Measurements from ENCODE around the gene ACBD3. TPM values are rescaled to one million over a fixed set of nuclear protein-coding genes. Genes with fewer than 3 reads are reported as not detected.
A peak's percentile ranks its signal among the peaks of the same experiment; 100 is the strongest.

The ACBD3 gene
- total RNA-seq, result 42.3 TPM
- long read RNA-seq, transcript ACBD3-201 (8 exons, 3,573 nt), result major isoform, 46 of 71 reads
- long read RNA-seq, partial matches to known transcripts, result 14 of 71 reads
- long read RNA-seq, other reads (novel, unspliced or antisense), result 11 of 71 reads

DNA sequence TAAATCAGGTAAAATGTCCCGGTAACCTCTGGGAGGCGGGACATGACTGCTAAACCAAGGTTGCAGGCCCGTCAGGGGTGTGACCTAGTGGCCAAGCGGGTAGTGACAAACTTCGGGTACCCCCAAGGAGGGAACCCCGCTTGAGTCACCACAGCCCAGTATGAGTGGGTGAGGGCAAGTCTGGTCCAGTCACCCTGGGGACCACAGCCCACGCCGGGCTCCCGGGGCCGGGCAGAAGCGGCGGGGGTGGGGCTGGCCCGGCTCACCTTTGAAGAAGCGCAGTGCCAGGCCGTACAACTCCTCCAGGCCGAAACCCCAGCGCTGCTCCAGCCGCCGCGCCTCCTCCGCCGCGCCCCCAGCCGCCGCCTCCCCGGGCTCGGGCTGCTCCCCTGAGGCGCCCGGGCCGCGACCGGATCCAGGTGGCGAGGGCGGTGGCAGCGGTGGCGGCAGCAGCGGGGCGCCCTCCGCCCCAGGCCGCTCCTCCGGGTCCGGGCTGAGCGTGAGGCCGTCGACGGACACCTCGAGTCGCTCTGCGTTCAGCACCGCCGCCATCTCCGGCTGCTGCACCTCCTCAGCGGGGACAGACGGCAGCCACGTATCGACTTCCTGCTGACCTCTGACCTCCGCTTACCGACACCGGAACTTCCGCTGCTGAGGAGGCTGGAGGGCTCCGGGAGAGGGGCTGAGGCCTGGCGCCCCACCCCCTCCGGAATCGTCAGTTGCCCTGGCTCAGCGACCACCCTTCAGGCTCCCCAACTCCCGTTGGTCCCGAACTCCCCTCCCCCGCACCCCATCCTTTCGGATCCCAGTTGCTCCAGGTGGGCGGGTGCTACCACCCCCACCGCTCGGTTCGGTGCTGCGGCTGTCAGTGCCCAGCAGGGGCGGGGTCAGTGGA, at the start of gene ACBD3:
Gene ACBD3, minus strand, starts transcription at position 618 of the 895 bp plus-strand sequence. Its CDS starts 66 bp downstream, at position 552.
- intact Hi-C loops (cut with DNase I), result loop anchor here (5.0 kb wide), 1 partner anchor 124 kb away; the partner anchor contains the start of gene H3-3A
- peak; percentile 95 for DNase-seq (ENCODE audit: low spot score)

DNA sequence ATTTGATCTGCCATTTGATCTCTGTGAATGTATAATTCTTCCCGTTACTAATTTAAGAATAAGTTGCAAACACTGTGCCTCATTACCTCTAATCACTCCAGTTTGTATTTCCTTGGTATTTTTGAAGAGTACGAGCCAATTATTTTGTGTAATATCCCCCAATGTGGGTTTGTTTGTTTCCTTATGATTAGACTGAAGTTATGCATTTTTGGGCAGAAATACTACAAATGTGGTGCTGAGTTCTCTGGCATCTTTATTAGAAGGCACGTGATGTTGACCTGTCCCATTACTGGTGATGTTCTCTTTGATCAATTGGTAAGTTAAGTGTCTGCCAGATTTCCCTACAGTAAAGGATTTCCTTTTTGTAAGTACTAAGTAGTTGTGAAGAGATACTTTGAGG, 47.3 kb upstream of the ACBD3 start:
- intact Hi-C loops (cut with DNase I), result no loop called here
- DNase-seq (ENCODE audit: low spot score), result no peak

DNA sequence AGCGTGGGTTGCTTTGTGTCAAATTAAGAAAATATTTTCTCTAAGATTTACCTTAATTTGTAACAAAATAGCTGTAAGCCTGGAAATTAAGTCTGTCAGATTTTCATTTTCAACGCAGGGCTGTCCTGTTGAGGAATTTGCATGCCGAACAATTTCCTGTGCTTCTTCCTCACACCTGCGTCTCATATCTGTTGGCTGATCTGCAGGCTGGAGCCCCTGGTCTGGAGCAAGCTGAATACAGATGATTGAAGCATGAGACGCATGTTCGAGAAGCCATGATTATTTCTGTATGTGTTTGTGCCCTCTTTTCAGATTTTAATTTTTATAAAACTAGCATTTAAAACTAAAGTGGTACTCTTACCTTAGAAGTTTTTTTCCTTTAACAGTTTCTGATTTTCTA, 46.8 kb upstream of the ACBD3 start:
- intact Hi-C loops (cut with DNase I), result no loop called here
- DNase-seq (ENCODE audit: low spot score), result no peak

DNA sequence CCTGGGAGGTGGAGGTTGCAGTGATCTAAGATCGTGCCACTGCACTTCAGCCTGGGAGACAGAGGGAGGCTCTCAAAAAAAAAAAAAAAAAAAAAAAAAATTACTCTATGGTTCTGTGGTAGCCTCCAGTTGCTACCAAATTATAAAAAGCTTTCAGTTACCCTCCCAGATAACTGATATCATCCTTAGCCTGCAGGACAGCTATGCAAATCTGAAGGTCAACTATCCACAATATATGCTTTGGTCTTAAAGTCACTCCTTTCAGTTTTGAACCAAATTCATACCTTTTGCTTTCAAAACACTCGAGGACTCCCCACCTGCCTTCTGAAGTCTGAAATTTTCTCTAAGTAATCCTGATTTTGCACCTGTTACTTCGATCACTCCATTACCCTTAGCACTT, 40.1 kb upstream of the ACBD3 start:
- no peak for DNase-seq (ENCODE audit: low spot score)
- intact Hi-C loops (cut with DNase I), result no loop called here

DNA sequence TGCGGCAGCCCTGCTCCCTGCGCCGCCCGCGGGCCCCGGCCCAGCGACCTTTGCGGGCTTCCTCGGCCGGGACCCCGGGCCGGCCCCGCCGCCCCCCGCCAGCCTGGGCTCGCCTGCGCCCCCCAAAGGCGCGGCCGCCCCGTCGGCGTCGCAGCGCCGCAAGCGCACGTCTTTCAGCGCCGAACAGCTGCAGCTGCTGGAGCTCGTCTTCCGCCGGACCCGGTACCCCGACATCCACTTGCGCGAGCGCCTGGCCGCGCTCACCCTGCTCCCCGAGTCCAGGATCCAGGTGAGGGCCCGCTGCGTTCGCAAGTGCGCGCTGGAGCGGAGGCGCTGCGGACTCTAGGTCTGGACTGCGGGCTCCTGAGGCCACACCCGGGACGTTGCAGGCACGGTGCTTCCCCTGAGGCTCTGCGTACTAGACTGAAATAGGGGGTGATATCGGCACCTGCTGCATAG, 37.3 kb upstream of the ACBD3 start:
- no peak for DNase-seq (ENCODE audit: low spot score)
- intact Hi-C loops (cut with DNase I), result no loop called here

DNA sequence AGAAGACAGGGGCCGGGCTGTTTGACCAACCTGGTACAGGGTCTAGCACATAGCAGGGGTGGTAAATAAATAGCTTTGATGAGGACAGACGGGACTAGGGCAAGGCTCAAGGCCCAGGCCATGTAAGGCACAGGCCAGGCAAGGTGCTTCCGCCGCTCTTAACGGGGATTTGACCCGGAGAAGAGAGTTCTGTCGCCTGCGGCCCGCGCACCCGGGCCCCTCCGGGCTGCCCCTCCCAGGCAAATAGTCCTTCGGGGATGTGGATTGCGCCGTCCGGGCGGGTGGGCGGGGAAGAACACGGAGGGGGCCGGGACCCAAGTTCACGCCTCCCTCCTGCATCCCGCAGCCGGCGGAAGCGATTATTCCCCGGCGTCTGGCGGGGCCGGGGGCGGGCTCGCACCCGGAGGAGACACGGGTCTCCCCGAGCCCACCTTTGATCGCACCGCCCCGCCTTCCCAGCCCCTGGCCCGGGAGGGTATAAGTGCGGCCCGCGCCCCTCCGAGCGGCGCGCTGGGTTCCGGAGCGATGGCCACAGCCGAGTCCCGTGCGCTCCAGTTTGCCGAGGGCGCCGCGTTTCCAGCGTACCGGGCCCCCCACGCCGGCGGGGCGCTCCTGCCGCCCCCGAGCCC, 36.7 kb upstream of the ACBD3 start, which contains the start of gene MIXL1:
Gene MIXL1, plus strand, starts transcription at position 508 of the 629 bp plus-strand sequence. Its CDS starts 18 bp downstream, at position 526.
- DNase-seq (ENCODE audit: low spot score), result no peak
- intact Hi-C loops (cut with DNase I), result no loop called here

DNA sequence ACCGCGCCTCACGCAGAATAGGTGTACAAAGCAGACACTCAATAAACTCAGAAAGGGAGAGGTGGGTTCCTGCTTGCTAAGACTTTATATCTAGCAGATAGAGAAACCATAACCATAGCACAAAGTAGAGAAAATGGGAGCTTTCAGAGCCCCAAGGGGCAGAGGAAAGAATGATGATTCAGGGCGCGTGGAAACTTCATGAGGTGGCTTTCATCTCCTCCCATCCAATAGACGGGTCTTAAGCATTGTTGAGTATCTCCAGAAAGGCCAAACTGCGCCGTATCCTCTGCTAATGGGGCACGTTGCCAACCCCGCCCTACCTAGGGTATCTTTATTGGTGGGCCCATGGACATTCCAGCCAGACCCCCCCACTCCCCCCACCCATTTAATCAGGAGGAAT, 36.1 kb upstream of the ACBD3 start:
- intact Hi-C loops (cut with DNase I), result no loop called here
- no peak for DNase-seq (ENCODE audit: low spot score)

DNA sequence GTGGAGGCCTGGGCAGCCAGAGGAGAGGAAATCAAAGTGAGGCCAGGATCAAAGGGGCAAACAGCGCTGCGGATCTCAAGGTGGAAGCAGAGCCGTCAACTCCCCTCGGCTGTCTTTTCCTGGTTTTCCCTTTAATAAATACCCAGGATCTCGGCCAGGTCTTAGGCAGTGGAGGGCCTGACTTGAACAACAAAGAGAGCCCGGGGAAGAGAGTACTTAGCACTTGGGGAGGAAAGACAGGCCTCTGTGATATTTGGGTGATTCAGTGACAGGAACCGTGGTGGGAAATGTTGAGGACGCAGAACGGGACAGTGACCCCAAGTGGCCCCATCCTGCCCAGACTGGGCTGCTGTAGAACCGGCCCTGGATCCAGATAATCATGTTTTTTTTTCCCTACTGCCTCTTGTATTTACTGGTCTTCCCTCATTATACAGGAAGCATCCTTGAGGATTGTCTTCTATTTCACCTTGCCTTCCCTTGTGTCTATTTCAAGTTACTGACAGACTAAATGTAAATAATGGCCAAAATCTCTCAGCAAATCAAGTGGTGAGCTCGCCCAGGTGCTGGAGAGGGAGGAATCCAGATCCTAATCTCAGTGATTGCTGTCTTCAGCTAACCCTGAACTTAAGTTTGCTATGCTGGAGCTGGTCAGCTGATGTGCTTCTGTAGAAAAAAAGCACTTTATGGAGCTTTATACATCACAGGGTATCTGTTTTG, 34.1 kb upstream of the ACBD3 start:
- no peak for DNase-seq (ENCODE audit: low spot score)
- intact Hi-C loops (cut with DNase I), result no loop called here

DNA sequence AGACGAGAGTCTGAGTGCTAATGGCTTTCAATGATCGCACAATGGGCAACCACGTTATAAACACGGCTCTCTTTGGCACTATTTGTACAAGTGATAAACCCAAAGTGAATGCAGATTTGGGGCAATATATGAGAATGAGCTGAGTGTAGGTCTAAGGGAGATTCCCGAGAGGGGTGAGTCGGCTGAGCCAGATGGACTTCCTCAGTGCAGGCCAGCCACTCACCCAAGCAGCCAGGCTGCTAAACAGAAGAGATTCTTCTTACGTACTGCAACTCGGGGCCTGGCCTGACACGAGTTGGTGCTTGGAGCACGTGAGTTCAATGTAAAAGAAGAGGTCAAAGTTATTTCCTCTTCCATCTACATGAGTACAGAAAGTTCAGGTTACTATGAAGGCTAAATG, 30.7 kb upstream of the ACBD3 start:
- DNase-seq (ENCODE audit: low spot score), result no peak
- intact Hi-C loops (cut with DNase I), result no loop called here

DNA sequence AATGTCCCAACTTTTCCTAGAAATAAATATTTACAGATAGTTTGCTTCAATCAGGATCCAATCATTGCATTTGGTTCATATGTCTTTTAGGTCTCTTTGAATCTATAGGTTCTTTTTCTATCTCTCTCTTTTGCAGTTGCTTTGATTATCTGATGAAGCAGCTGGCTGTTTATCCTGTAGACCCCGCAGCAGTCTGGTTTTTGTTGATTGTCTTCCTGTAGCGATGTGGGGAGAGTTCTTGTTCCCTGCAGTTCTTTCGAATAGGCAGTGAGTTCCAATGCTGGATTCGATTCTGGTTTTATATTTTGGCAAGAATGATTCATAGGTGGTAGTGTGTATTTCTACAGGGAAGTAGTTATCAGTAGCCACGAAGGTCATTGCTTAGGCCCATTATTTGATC, 29.5 kb upstream of the ACBD3 start:
- DNase-seq (ENCODE audit: low spot score), result no peak
- intact Hi-C loops (cut with DNase I), result no loop called here

DNA sequence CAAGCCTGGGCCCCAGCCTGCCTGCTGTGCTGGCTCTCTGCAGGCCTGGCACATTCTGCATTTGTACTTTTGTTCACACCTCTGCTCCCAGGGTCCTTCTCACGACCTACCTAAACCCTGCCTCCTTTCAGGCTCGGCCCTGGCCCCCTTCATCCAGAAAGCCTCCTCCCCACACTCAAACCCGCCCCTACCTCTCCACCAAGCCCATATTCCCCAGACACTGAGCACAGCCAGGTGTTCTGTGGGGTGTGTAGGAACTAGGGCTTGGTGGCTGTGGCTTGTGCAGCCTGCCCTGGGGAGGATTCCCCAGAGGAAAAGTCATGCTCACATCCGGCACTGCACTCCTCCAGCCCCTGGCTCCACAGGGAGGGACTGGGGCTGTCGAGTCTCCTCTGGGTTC, 28.7 kb upstream of the ACBD3 start:
- DNase-seq (ENCODE audit: low spot score), result no peak
- intact Hi-C loops (cut with DNase I), result no loop called here

DNA sequence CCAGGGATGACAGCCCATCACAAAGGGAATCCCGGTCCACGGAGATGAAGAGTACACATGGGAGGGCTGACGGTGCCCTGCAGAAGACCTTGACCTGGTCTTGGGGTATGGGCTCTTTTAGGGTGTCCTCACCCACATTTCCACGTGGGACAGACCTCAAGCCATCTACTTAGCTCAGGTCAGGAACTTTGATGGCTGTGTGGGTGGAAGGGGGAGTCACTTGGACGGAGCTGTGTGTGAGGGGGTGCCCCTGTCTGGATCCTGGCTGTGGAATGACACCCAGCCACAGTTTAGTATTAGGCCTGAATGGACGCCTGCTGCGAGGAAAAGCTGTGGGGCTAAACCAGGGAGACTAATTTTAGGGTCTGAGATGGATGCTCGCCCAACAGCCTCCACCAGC, 26.0 kb upstream of the ACBD3 start:
- DNase-seq (ENCODE audit: low spot score), result no peak
- intact Hi-C loops (cut with DNase I), result no loop called here

DNA sequence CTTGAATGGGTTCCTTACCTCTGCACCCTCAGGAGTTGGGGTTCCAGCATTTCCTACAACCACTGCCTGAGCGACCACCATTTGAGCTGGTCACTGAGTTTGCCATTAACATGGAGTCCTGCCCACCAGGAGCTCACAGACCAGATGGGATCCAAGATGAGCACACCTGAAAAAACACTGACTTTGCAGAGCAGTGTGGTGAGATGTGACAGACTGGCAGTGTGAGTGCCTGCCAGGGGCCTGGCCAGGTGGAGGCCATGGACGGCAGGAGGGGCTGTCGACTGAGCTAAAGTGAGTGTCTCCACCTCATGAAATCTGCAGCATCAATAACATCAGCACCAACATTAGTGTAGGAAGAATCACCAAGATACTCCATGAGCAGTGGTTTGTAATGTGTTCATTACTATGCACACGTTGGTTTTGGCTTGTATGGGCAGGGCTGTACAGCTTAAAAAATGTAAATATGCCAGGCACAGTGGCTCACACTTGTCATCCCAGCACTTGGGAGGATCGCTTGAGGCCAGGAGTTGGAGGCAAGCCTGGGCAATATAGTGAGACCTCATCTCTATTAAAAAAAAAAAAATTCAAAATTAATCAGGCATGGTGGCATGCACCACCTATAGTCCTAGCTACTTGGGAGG, 24.8 kb upstream of the ACBD3 start:
- DNase-seq (ENCODE audit: low spot score), result no peak
- intact Hi-C loops (cut with DNase I), result no loop called here

DNA sequence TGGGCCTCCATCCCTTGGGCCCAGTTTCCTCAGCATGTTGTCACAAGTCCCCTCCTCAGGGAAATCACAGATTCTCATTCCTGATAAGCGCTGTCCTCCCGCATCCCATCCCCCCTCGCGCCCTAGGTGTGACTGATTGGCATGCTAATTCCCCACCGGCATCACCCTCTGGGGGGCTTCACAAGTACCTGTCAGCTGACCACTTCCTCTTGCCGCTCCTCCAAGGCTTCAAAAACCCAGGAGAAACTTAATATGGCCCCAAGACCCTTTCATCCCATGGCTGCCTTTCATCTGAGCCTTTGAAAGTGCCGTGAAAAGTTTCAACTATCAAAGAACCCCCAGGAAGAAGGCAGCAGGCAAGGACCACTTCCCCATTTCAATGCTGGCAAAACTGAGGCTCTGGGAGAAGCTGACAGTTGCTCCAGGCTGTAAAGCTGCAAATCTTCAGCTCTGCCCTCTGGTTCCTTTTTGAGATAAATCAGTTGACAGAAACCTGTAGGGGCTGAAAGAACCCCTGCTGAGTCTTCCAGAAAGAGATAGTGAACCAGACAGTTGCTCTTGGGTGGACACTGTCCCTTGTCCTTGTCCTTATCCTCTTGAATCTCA, 24.1 kb upstream of the ACBD3 start:
- no peak for DNase-seq (ENCODE audit: low spot score)
- intact Hi-C loops (cut with DNase I), result no loop called here

DNA sequence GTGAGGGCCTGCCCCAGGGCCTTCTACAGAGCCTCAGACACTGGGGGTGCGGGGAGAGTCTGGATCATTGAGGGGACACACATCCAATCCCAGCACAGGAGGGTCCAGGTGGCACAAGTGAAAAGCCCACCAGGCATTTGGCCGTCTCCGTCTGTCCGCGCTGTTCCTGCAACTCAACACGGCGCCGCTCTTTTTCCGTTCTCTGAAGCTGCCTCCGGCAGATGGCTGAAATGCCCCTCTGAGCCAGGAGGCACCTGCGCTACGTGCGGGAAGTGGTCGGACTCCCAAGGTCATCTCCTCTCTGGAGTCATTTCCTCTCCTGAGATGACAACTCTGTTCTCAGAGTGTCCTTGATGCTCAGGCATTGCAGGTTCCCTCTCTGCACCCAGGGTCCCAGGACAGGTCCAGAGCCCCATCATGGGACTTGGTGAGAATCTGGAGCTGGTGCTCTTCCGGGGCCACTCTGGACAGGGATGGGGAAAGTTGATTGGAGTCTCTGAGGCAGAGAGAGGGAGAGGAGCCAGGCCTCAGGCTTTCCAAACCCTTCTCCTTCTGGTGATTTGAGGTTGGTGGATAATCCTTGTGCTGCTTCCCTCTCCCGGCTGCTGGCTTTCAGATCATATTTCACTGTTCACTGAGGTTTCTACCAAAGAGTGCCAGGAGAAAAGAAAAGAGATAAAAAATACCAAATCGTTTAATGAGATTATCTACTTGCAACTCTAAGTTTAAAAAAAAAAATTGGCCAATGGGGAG, 22.9 kb upstream of the ACBD3 start:
- DNase-seq (ENCODE audit: low spot score), result no peak
- intact Hi-C loops (cut with DNase I), result no loop called here

DNA sequence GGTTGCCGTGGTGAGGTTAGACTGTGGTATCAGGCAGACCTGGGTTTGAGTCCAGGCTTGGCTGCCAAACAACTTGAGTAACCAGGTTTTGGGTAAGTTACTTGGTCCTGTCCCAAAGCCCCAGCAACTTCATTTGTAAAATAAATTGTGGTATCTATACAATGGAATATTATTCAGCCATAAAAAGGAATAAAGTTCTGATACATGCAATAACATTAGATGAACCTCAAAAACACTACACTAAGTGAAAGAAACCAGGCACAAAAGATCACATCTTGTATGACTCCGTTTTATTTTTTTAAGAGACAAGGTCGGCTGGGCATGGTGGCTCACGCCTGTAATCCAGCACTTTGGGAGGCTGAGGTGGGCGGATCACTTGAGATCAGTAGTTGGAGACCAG, 20.5 kb upstream of the ACBD3 start:
- intact Hi-C loops (cut with DNase I), result no loop called here
- no peak for DNase-seq (ENCODE audit: low spot score)

DNA sequence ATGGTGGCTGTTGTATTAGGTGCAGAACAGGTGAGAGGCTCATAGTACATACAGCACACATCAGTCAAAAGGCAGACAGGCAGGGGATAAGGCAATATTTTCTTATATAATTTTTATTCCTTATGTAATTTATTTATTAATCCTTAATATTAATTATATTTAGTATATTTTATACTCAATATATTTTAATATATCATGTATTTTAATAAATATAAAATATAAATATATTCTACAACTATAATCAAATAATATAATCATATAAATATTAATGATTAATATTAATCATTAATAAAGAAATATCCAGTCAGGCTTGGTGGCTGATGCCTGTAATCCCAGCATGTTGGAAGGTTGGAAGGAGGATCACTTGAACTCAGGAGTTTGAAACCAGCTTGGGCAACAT, 17.7 kb upstream of the ACBD3 start:
- intact Hi-C loops (cut with DNase I), result loop anchor here (5.0 kb wide), 1 partner anchor 128 kb away; no protein-coding TSS in a partner anchor
- no peak for DNase-seq (ENCODE audit: low spot score)

DNA sequence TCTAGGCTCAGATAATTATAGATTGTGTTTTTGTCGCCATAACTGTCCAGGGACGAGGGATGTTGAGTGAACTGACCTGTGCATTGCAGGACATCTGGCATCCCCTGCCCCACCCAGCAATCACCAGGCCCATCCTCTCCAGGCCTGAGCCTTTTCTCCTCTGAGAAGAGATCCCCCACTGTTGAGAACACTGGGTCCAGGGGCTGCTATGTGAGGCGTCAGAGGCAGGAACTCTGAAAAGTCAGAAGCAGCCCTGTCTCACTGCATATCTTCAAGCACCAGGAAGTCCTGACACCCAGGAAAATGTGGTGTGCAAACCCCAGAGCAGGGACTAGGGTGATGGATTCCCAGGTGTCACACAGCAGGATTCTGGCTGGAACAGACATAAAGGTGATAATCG, 17.1 kb upstream of the ACBD3 start:
- intact Hi-C loops (cut with DNase I), result loop anchor here (5.0 kb wide), 1 partner anchor 129 kb away; no protein-coding TSS in a partner anchor
- DNase-seq (ENCODE audit: low spot score), result no peak
